HG02588 (cell line): ENCODE results near the gene CD99.

Experiments used
- ATAC-seq: cut with Tn5 transposase; IDR thresholded peaks from one replicate; pipeline ENCODE4 v1.9.1; 2021; ENCODE audit warnings: mild to moderate bottlenecking, moderate library complexity; ENCODE audit not compliant: unreplicated experiment

Gene CD99

GRCh38 chrX:2690856-2691542 lies at the start of gene CD99:
CD99 (plus strand) TSS chrX:2691295; CDS start chrX:2691361, 66 bp downstream.
- ATAC-seq: peak; percentile 91

- no peak for ATAC-seq
These were observed 48.9 kb upstream of the CD99 start for GRCh38 chrX:2642146-2642545.

GRCh38 chrX:2642791-2643190 lies 48.3 kb upstream of the CD99 start:
- no peak for ATAC-seq

- ATAC-seq: no peak
These were observed 47.2 kb upstream of the CD99 start for GRCh38 chrX:2643880-2644279.

GRCh38 chrX:2645563-2645962 lies 45.5 kb upstream of the CD99 start:
- no peak for ATAC-seq

- ATAC-seq: no peak
These were observed 43.5 kb upstream of the CD99 start for GRCh38 chrX:2647627-2648026.

GRCh38 chrX:2650037-2650436 lies 41.1 kb upstream of the CD99 start:
- no peak for ATAC-seq

- ATAC-seq: no peak
These were observed 40.2 kb upstream of the CD99 start for GRCh38 chrX:2650865-2651264.

GRCh38 chrX:2652106-2652505 lies 39.0 kb upstream of the CD99 start:
- no peak for ATAC-seq

- ATAC-seq: no peak
These were observed 36.4 kb upstream of the CD99 start for GRCh38 chrX:2654436-2655340.

- ATAC-seq: no peak
These were observed 34.7 kb upstream of the CD99 start for GRCh38 chrX:2656257-2656836.

- ATAC-seq: no peak
These were observed 33.5 kb upstream of the CD99 start for GRCh38 chrX:2657532-2658113.

- ATAC-seq: no peak
These were observed 32.4 kb upstream of the CD99 start for GRCh38 chrX:2658585-2659292.

- ATAC-seq: no peak
These were observed 28.5 kb upstream of the CD99 start for GRCh38 chrX:2662586-2662985.

GRCh38 chrX:2664502-2664901 lies 26.6 kb upstream of the CD99 start:
- ATAC-seq: no peak

GRCh38 chrX:2665387-2666304 lies 25.4 kb upstream of the CD99 start:
- no peak for ATAC-seq

- no peak for ATAC-seq
These were observed 24.6 kb upstream of the CD99 start for GRCh38 chrX:2666491-2666890.

GRCh38 chrX:2670978-2671377 lies 20.1 kb upstream of the CD99 start:
- no peak for ATAC-seq

GRCh38 chrX:2672084-2672483 lies 19.0 kb upstream of the CD99 start:
- no peak for ATAC-seq

- ATAC-seq: no peak
These were observed 17.5 kb upstream of the CD99 start for GRCh38 chrX:2673611-2674010.
